ENCODE measurements around the gene TREM2. TPM values are rescaled to one million over a fixed set of nuclear protein-coding genes. Genes with fewer than 3 reads are reported as not detected.

Gene TREM2
- total RNA-seq, 1 donor from 2014 or later: not detected

- H3K27me3 Mint-ChIP-seq: peaks cover 25% of the 10 kb centered on the region
- no peaks in the 10 kb centered on the region for H3K4me1 Mint-ChIP-seq (ENCODE audit: unreplicated experiment)
- no peak overlapping the region for H3K4me3 Mint-ChIP-seq
- DNase-seq (ENCODE audit: extremely low spot score, unreplicated experiment): no peak
- H3K9me3 Mint-ChIP-seq: no peaks in the 10 kb centered on the region
- H3K27ac Mint-ChIP-seq: no peak overlapping the region
- H3K36me3 Mint-ChIP-seq: no peaks in the 10 kb centered on the region
- TF ChIP-seq, protein P1, sequence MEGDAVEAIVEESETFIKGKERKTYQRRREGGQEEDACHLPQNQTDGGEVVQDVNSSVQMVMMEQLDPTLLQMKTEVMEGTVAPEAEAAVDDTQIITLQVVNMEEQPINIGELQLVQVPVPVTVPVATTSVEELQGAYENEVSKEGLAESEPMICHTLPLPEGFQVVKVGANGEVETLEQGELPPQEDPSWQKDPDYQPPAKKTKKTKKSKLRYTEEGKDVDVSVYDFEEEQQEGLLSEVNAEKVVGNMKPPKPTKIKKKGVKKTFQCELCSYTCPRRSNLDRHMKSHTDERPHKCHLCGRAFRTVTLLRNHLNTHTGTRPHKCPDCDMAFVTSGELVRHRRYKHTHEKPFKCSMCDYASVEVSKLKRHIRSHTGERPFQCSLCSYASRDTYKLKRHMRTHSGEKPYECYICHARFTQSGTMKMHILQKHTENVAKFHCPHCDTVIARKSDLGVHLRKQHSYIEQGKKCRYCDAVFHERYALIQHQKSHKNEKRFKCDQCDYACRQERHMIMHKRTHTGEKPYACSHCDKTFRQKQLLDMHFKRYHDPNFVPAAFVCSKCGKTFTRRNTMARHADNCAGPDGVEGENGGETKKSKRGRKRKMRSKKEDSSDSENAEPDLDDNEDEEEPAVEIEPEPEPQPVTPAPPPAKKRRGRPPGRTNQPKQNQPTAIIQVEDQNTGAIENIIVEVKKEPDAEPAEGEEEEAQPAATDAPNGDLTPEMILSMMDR (conservative IDR thresholded peaks at IDR 0.05): no peak
These were observed 16.2 kb upstream of the TREM2 start for GRCh38 chr6:41179163-41179562.

DNA sequence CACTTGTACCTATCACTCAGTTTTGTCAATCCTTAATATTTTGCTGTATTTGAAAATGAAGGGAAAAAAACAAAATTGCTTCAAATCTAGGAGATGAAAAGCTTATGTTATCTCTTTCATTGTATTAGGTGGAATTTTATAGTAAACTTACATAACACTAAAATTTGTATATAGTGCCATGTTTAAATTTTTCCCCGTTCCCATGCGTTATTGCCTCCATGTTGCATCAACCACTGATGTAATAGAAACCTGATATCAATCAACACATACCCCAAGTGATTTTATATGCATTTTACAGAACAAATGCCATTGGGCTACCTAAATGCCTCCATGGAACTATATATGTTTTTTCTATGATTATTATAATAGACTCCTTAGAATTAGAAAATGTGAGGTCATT lies 14.8 kb upstream of the TREM2 start:
- H3K36me3 Mint-ChIP-seq: no peaks in the 10 kb centered on the region

GRCh38 chr6:41177287-41177686 lies 14.4 kb upstream of the TREM2 start:
- Mint-ChIP-seq H3K27me3 (peaks cover 24% of the 10 kb centered on the region), H3K27ac (no peak overlapping the region), H3K9me3 (no peaks in the 10 kb centered on the region), H3K4me1 (ENCODE audit: unreplicated experiment) (no peaks in the 10 kb centered on the region), H3K4me3 (no peak overlapping the region), H3K36me3 (no peaks in the 10 kb centered on the region)
- TF ChIP-seq, protein P1 (conservative IDR thresholded peaks at IDR 0.05): no peak
- DNase-seq (ENCODE audit: extremely low spot score, unreplicated experiment): no peak

More for the DNA sequence above, 14.8 kb upstream of the TREM2 start:
- H3K27me3 Mint-ChIP-seq: peaks cover 25% of the 10 kb centered on the region
- TF ChIP-seq, protein P1 (conservative IDR thresholded peaks at IDR 0.05): no peak
- no peak overlapping the region for H3K4me3 Mint-ChIP-seq
- no peaks in the 10 kb centered on the region for H3K9me3 Mint-ChIP-seq
- no peak overlapping the region for H3K27ac Mint-ChIP-seq
- no peak for DNase-seq (ENCODE audit: extremely low spot score, unreplicated experiment)
- H3K4me1 Mint-ChIP-seq (ENCODE audit: unreplicated experiment): no peaks in the 10 kb centered on the region

DNA sequence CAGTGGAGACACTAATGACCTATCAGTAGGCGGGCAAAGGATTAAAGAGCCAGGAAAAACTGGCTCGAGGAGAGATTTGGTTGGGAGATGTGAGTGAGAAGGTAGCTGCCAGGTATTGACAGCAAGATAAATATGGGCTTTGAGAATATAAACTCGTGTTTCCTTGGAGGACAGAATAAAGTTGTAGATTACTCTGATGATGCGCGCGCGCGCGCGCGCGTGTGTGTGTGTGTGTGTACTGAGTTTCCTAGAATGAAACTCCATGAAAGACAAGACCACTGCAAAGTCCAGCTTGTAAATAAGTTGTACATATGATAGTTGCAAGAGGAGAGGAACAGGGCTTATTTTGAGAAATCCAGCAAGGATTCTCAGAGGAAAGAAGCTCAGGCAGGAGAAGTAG lies 13.3 kb upstream of the TREM2 start:
- DNase-seq (ENCODE audit: extremely low spot score, unreplicated experiment): no peak
- H3K27me3 Mint-ChIP-seq: peaks cover 23% of the 10 kb centered on the region
- H3K27ac Mint-ChIP-seq: no peak overlapping the region
- no peaks in the 10 kb centered on the region for H3K36me3 Mint-ChIP-seq
- TF ChIP-seq, protein P1 (conservative IDR thresholded peaks at IDR 0.05): no peak
- H3K4me3 Mint-ChIP-seq: no peak overlapping the region
- no peaks in the 10 kb centered on the region for H3K4me1 Mint-ChIP-seq (ENCODE audit: unreplicated experiment)
- no peaks in the 10 kb centered on the region for H3K9me3 Mint-ChIP-seq

- no peaks in the 10 kb centered on the region for H3K36me3 Mint-ChIP-seq
- no peaks in the 10 kb centered on the region for H3K9me3 Mint-ChIP-seq
- DNase-seq (ENCODE audit: extremely low spot score, unreplicated experiment): no peak
- TF ChIP-seq, protein P1 (conservative IDR thresholded peaks at IDR 0.05): no peak
- no peak overlapping the region for H3K4me3 Mint-ChIP-seq
- no peak overlapping the region for H3K27ac Mint-ChIP-seq
- H3K27me3 Mint-ChIP-seq: peaks cover 31% of the 10 kb centered on the region
- H3K4me1 Mint-ChIP-seq (ENCODE audit: unreplicated experiment): no peaks in the 10 kb centered on the region
These were observed 12.2 kb upstream of the TREM2 start for GRCh38 chr6:41175084-41175483.

- no peaks in the 10 kb centered on the region for H3K4me1 Mint-ChIP-seq (ENCODE audit: unreplicated experiment)
- H3K27ac Mint-ChIP-seq: no peak overlapping the region
- H3K36me3 Mint-ChIP-seq: no peaks in the 10 kb centered on the region
- TF ChIP-seq, protein P1 (conservative IDR thresholded peaks at IDR 0.05): no peak
- no peaks in the 10 kb centered on the region for H3K9me3 Mint-ChIP-seq
- no peak for DNase-seq (ENCODE audit: extremely low spot score, unreplicated experiment)
- no peak overlapping the region for H3K4me3 Mint-ChIP-seq
- peaks cover 31% of the 10 kb centered on the region for H3K27me3 Mint-ChIP-seq
These were observed 11.7 kb upstream of the TREM2 start for GRCh38 chr6:41174610-41175009.

Data from type B pancreatic cell (in vitro differentiated cells).